ENCODE measurements around the gene RHOXF1.
"Not testable (repeated sequence)": the region's sequence is repeated elsewhere in the genome, so short reads cannot be mapped to it uniquely, and the experiment has no call there.

The RHOXF1 gene

GRCh38 chrX:120085553-120086185, 30.0 kb downstream of the RHOXF1 start:
- DNase-seq (ENCODE audit: low read depth) = not testable (repeated sequence)

- DNase-seq (ENCODE audit: low read depth) = not testable (repeated sequence)
Observed at GRCh38 chrX:120077590-120077989, 38.1 kb downstream of the RHOXF1 start, which contains the start of gene RHOXF2B. Gene RHOXF2B (minus strand): TSS chrX:120077690. CDS start chrX:120077552, 138 bp downstream.

- DNase-seq (ENCODE audit: low read depth) = not testable (repeated sequence)
Observed at GRCh38 chrX:120066169-120066568, 49.5 kb downstream of the RHOXF1 start.

Measured in HS-5 (cell line).